Trophoblast cell (in vitro differentiated cells and primary cell): ENCODE measurements around the gene AGBL4.
A peak's percentile ranks its signal among the peaks of the same experiment; 100 is the strongest.

Experiments used
- DNase-seq, 2 donors: peaks; one replicate each; pipeline ENCODE4 v3.0.0-alpha.2; 2016
- H2AFZ ChIP-seq: 2 replicates; pipeline ENCODE4 v1.6.1; 2013; ENCODE audit warnings: low read length, moderate library complexity, mild to moderate bottlenecking; ENCODE audit not compliant: insufficient read depth, poor library complexity
- H2AK5ac ChIP-seq: 2 replicates; pipeline ENCODE4 v1.6.1; 2013; ENCODE audit warnings: mild to moderate bottlenecking, low read length
- H2BK120ac ChIP-seq: 2 replicates; pipeline ENCODE4 v1.6.1; 2013; ENCODE audit warnings: low read length, mild to moderate bottlenecking, moderate library complexity; ENCODE audit not compliant: insufficient read depth, poor library complexity
- H2BK12ac ChIP-seq: 2 replicates; pipeline ENCODE4 v1.6.1; 2013; ENCODE audit warnings: mild to moderate bottlenecking, low read length, moderate library complexity
- H2BK5ac ChIP-seq: 2 replicates; pipeline ENCODE4 v1.6.1; 2013; ENCODE audit warnings: low read length, low read depth, moderate library complexity, mild to moderate bottlenecking; ENCODE audit not compliant: poor library complexity
- H3K14ac ChIP-seq: 2 replicates; pipeline ENCODE4 v1.6.1; 2013; ENCODE audit warnings: mild to moderate bottlenecking, low read length
- H3K18ac ChIP-seq: 2 replicates; pipeline ENCODE4 v1.6.1; 2013; ENCODE audit warnings: mild to moderate bottlenecking, low read length
- H3K23ac ChIP-seq: 2 replicates; pipeline ENCODE4 v1.6.1; 2013; ENCODE audit warnings: low read length
- H3K27ac ChIP-seq: 2 replicates; pipeline ENCODE4 v1.5.1; 2013; ENCODE audit warnings: low read depth, mild to moderate bottlenecking, inconsistent platforms, low read length, moderate library complexity
- H3K27me3 ChIP-seq: 2 replicates; pipeline ENCODE4 v1.6.1; 2013; ENCODE audit warnings: inconsistent platforms, mild to moderate bottlenecking, low read length, moderate library complexity; ENCODE audit not compliant: insufficient read depth
- H3K36me3 ChIP-seq, 2 experiments: 1 replicate in 1 of 2; 2 replicates in 1 of 2; pipeline ENCODE4 v1.6.1; 2013; ENCODE audit warnings: low read length in 2 of 2, mild to moderate bottlenecking in 2 of 2, moderate library complexity in 1 of 2; ENCODE audit not compliant: insufficient read depth in 2 of 2, control insufficient read depth in 1 of 2
- H3K4ac ChIP-seq: 2 replicates; pipeline ENCODE4 v1.6.1; 2013; ENCODE audit warnings: low read depth, mild to moderate bottlenecking, low read length, moderate library complexity
- H3K4me1 ChIP-seq, 2 experiments: 1 replicate in 1 of 2; 2 replicates in 1 of 2; pipeline ENCODE4 v1.6.1; 2013; ENCODE audit warnings: low read length in 2 of 2, mild to moderate bottlenecking in 2 of 2, moderate library complexity in 1 of 2; ENCODE audit not compliant: insufficient read depth in 2 of 2, control insufficient read depth in 1 of 2
- H3K4me2 ChIP-seq: 2 replicates; pipeline ENCODE4 v1.6.1; 2013; ENCODE audit warnings: inconsistent platforms, mild to moderate bottlenecking, low read length, moderate library complexity
- H3K4me3 ChIP-seq: 2 replicates; pipeline ENCODE4 v1.5.1; 2013; ENCODE audit warnings: mild to moderate bottlenecking, low read depth, low read length, inconsistent platforms
- H3K79me1 ChIP-seq: one replicate; pipeline ENCODE4 v1.6.1; 2013; ENCODE audit warnings: low read length
- H3K79me2 ChIP-seq: 2 replicates; pipeline ENCODE4 v1.6.1; 2013; ENCODE audit warnings: low read length, mild to moderate bottlenecking; ENCODE audit not compliant: control insufficient read depth, insufficient read depth, poor library complexity
- H3K9ac ChIP-seq: 2 replicates; pipeline ENCODE4 v1.6.1; 2013; ENCODE audit warnings: mild to moderate bottlenecking, low read length
- H3K9me3 ChIP-seq: 2 replicates; pipeline ENCODE4 v1.6.1; 2013; ENCODE audit warnings: low read depth, mild to moderate bottlenecking, control low read depth, inconsistent platforms, low read length; ENCODE audit not compliant: insufficient read depth
- H4K12ac ChIP-seq: 2 replicates; pipeline ENCODE4 v1.6.1; 2013; ENCODE audit warnings: low read depth, mild to moderate bottlenecking, low read length, moderate library complexity
- H4K8ac ChIP-seq: 2 replicates; pipeline ENCODE4 v1.6.1; 2013; ENCODE audit warnings: low read depth, mild to moderate bottlenecking, low read length, moderate library complexity
- H4K91ac ChIP-seq: one replicate; pipeline ENCODE4 v1.6.1; 2013; ENCODE audit warnings: low read depth, mild to moderate bottlenecking, low read length, moderate library complexity
- WGBS: extraction: QIAGEN DNeasy Blood & Tissue Kit; methylation state at CpG from one replicate; pipeline ENCODE4 v1.1.7; 2013; ENCODE audit warnings: missing lambda C conversion rate; ENCODE audit not compliant: insufficient read length, insufficient coverage; ENCODE audit errors: extremely low coverage; 5-methylcytosine and 5-hydroxymethylcytosine counted together

The AGBL4 gene

DNA sequence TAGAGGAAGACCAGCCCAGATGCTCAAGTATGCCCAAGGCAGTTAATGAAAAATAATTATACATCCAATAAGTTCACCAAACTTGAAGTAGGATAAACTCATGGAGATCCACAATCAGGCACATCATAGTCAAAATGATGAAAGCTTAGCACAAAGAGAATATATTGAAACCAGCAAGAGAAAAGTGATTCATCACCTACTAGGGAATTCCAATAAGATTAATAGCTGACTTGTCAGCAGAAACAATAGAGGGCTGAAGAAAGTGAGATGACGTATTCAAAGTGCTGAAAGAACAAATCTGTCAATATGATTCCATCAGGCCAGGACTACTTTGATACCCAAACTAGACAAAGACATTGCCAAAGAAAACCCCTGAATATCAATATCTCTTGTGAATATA is 995.4 kb downstream of the AGBL4 start:
- Histone ChIP-seq H4K12ac (no peak overlapping the region), H2AFZ (no peak overlapping the region), H2BK5ac (no peak overlapping the region), H3K9ac (no peak overlapping the region), H2BK120ac (no peak overlapping the region), H3K14ac (no peak overlapping the region), H3K9me3 (peaks cover 3% of the 10 kb centered on the region), H3K4ac (no peak overlapping the region), H3K4me3 (no peak overlapping the region), H3K4me1 (no peaks in the 10 kb centered on the region), H3K36me3 (no peaks in the 10 kb centered on the region), H4K8ac (no peak overlapping the region), H3K27ac (no peak overlapping the region), H2AK5ac (no peak overlapping the region), H3K18ac (no peak overlapping the region), H3K79me1 (no peaks in the 10 kb centered on the region), H3K79me2 (no peaks in the 10 kb centered on the region), H3K4me2 (no peak overlapping the region), H4K91ac (no peak overlapping the region), H2BK12ac (no peak overlapping the region), H3K27me3 (no peaks in the 10 kb centered on the region), H3K23ac (no peak overlapping the region)
- DNase-seq, result no peak
- no CpG with 5 or more reads among the region's 1 CpG for WGBS

DNA sequence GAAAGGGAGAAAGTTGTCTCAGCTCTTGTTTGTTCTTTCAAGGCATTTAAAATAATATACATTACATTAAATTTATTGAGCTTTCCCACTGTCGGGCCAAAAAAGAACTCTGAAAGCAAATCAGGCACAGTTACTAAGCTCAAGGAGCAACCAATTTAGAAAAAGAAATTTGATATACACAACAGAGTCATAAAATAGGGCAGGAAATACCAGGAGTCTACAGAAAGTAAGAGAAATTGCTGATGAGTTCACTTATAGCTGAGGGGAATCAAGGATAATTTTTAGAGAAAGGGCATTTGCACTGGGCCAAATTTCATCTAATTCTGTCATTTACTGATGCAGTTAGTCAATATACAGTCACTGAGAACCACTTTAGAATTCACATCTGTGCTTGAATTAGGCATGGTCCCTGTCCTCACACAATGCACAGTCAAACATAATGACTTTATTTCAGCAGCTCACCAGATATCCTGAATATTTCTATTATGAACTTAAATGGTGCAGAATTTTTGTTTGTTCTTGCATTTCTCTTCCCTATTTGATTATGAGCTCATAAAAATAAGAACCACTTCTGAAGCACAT is 997.4 kb downstream of the AGBL4 start:
- Histone ChIP-seq H3K79me2 (no peaks in the 10 kb centered on the region), H4K12ac (no peak overlapping the region), H3K14ac (no peak overlapping the region), H3K4me1 (no peaks in the 10 kb centered on the region), H2AK5ac (no peak overlapping the region), H3K4me2 (no peak overlapping the region), H3K18ac (no peak overlapping the region), H3K4ac (no peak overlapping the region), H3K27me3 (no peaks in the 10 kb centered on the region), H3K23ac (no peak overlapping the region), H2BK120ac (no peak overlapping the region), H3K9ac (no peak overlapping the region), H3K4me3 (no peak overlapping the region), H3K27ac (no peak overlapping the region), H3K9me3 (peaks cover 3% of the 10 kb centered on the region), H2BK12ac (no peak overlapping the region), H4K8ac (no peak overlapping the region), H3K36me3 (no peaks in the 10 kb centered on the region), H2AFZ (no peak overlapping the region), H3K79me1 (no peaks in the 10 kb centered on the region), H4K91ac (no peak overlapping the region), H2BK5ac (no peak overlapping the region)
- DNase-seq, result no peak
- no CpG with 5 or more reads among the region's 1 CpG for WGBS

DNA sequence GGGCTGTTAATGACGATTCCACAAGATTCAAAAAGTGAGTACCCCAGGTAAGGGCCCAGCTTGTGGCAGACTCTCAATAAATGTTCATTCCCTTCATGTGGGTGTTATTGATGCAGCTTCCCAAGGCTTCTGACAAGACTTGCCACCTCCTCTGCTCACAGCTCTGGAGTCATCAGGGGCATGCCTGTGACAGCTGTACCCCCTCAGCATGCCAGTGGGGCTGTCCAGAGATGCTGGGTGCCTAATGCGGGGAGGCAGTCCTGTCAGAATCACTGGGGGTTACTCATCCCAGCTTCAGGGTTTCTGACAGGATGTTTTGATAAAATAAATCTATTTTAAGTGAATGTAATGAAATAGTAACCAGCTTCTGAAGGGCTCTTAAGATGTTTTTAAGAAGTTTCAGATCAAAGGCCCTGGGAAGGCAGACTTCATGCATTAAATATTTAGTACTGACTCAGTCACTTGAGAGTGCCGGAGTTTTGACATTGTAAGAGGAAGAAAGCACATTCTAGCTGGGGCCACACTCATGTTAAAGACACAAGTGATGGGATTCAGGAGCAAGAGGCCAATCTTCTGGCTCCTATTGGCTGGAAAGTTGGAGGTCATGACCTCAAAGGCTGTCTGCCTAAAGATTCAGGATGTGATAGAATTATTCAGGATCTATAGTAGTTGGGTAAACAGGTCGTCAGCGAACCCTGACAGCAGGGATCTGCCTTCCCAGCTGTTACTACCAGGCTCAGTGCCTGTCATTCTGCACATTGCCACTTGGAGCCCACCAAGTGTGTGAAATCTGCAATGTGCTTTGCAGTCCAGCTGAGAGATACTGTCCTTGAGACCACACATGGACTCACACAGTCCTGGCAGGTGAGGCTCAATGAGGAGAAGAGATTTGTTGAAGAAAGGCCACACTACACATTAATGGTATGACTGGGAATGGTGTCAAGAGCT is 1007.5 kb downstream of the AGBL4 start:
- Histone ChIP-seq H3K4ac (no peak overlapping the region), H3K9me3 (peaks cover 8% of the 10 kb centered on the region), H2AFZ (no peak overlapping the region), H3K36me3 (no peaks in the 10 kb centered on the region), H3K14ac (no peak overlapping the region), H3K23ac (no peak overlapping the region), H4K91ac (no peak overlapping the region), H3K4me1 (no peaks in the 10 kb centered on the region), H2BK5ac (no peak overlapping the region), H4K12ac (no peak overlapping the region), H2BK120ac (no peak overlapping the region), H3K79me2 (no peaks in the 10 kb centered on the region), H3K4me2 (no peak overlapping the region), H3K18ac (no peak overlapping the region), H2AK5ac (no peak overlapping the region), H3K27ac (no peak overlapping the region), H4K8ac (no peak overlapping the region), H3K79me1 (no peaks in the 10 kb centered on the region), H2BK12ac (no peak overlapping the region), H3K27me3 (no peaks in the 10 kb centered on the region), H3K4me3 (peak overlapping the region; percentile 44), H3K9ac (no peak overlapping the region)
- WGBS, result no CpG with 5 or more reads among the region's 5 CpGs
- no peak for DNase-seq

DNA sequence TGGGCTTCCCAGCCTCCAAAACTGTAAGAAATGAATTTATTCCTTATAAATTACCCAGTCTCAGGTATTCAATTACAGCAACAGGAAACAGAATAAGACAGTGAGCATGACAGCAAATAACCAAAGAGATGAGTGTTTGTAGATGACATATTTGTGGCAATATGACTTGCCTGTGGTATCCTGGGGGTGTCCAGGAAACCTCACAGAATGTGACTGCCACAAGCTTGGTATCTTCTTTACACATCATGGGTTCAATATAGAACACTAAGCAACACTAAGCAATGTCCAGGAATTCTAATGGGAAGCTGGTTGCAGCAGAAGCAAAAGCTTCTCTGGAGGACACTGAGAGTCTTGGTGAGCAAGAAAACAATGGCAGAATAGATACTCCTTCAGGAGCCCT is 1010.7 kb downstream of the AGBL4 start:
- Histone ChIP-seq H3K4me3 (no peak overlapping the region), H3K79me2 (no peaks in the 10 kb centered on the region), H4K8ac (no peak overlapping the region), H3K4me1 (no peaks in the 10 kb centered on the region), H2AK5ac (no peak overlapping the region), H3K14ac (no peak overlapping the region), H2BK5ac (no peak overlapping the region), H4K12ac (no peak overlapping the region), H2BK120ac (no peak overlapping the region), H3K23ac (no peak overlapping the region), H3K27ac (no peak overlapping the region), H3K27me3 (no peaks in the 10 kb centered on the region), H3K4me2 (no peak overlapping the region), H2BK12ac (no peak overlapping the region), H2AFZ (no peak overlapping the region), H3K9me3 (peaks cover 5% of the 10 kb centered on the region), H4K91ac (no peak overlapping the region), H3K9ac (no peak overlapping the region), H3K18ac (no peak overlapping the region), H3K4ac (no peak overlapping the region), H3K36me3 (no peaks in the 10 kb centered on the region), H3K79me1 (no peaks in the 10 kb centered on the region)
- DNase-seq, result no peak
